AG04450 (cell line): ENCODE data around the gene FMN2. TPM values are rescaled to one million over a fixed set of nuclear protein-coding genes. Genes with fewer than 3 reads are reported as not detected.

Experiments
- CTCF ChIA-PET: fragments of 300-600, 350-600 bp; formaldehyde crosslinking; extraction: SDS; loops from one replicate; lab custom pipeline; 2022; ENCODE audit warnings: antibody characterized with exemption, inconsistent platforms; lab: Charles Lee
- POLR2A ChIA-PET: fragments of 350-600 bp; formaldehyde crosslinking; extraction: SDS; loops from one replicate; lab custom pipeline; 2021; ENCODE audit warnings: antibody characterized with exemption, inconsistent platforms; lab: Yijun Ruan, JAX
- DNase-seq: peaks from one replicate; pipeline ENCODE4 v3.0.0-alpha.2; 2011; ENCODE audit warnings: low read depth, low spot score
- H3K27ac ChIP-seq: one replicate; pipeline ENCODE4 v1.5.1; 2012; ENCODE audit warnings: low read depth, low read length, control low read depth
- H3K27me3 ChIP-seq: one replicate; pipeline ENCODE4 v1.6.0; 2012; ENCODE audit warnings: low read length; ENCODE audit not compliant: control insufficient read depth, insufficient read depth
- H3K4me3 ChIP-seq: 2 replicates; pipeline ENCODE4 v1.5.1; 2011; ENCODE audit warnings: mild to moderate bottlenecking, low read depth, low read length, control low read depth
- H3K9me3 ChIP-seq: 2 replicates; pipeline ENCODE4 v1.5.1; 2012; ENCODE audit warnings: low read length; ENCODE audit not compliant: control insufficient read depth, insufficient read depth
- polyA plus RNA-seq: library from polyadenylated mRNA; depleted of rRNA; stranded (reverse); fragments of >200 nt; gene quantifications from 2 replicates; pipeline ENCODE4 v1.2.3, GENCODE V29; 2011
- TF ChIP-seq, protein P1 (sequence below): IDR thresholded peaks from 2 replicates; pipeline ENCODE4 v1.5.1; 2011; ENCODE audit warnings: low read depth, low read length, control low read depth, inconsistent platforms

FMN2 gene
- polyA plus RNA-seq, 1 experiment, result 6.9 TPM

DNA sequence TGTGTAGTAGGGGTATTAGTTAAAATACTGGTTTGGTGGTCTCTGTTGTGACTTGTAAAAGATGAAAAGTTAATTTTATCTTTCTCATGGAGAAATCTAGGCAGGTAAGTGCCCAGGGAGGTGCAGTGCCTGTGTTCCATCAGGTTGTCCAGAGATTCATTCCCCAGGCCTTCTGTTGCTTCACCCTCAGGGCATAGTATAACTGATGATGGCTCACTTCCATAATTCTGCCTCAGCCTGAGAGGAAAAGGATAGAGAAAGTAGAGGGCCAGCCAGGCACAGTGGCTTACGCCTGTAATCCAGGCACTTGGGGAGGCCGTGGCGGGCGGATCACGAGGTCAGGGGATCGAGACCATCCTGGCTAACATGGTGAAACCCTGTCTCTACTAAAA lies 153.9 kb downstream of the FMN2 start:
- Histone ChIP-seq H3K27ac (peak overlapping the region; percentile 71), H3K27me3 (no peaks in the 10 kb centered on the region), H3K4me3 (no peak overlapping the region), H3K9me3 (no peaks in the 10 kb centered on the region; the same call in 1 of the 2 replicates)
- DNase-seq, result no peak
- TF ChIP-seq, protein P1, sequence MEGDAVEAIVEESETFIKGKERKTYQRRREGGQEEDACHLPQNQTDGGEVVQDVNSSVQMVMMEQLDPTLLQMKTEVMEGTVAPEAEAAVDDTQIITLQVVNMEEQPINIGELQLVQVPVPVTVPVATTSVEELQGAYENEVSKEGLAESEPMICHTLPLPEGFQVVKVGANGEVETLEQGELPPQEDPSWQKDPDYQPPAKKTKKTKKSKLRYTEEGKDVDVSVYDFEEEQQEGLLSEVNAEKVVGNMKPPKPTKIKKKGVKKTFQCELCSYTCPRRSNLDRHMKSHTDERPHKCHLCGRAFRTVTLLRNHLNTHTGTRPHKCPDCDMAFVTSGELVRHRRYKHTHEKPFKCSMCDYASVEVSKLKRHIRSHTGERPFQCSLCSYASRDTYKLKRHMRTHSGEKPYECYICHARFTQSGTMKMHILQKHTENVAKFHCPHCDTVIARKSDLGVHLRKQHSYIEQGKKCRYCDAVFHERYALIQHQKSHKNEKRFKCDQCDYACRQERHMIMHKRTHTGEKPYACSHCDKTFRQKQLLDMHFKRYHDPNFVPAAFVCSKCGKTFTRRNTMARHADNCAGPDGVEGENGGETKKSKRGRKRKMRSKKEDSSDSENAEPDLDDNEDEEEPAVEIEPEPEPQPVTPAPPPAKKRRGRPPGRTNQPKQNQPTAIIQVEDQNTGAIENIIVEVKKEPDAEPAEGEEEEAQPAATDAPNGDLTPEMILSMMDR, result no peak
- POLR2A ChIA-PET, result interaction anchor here (0.6 kb wide), 1 partner anchor 11 kb away, joined by 3 read pairs; no protein-coding TSS in a partner anchor
- CTCF ChIA-PET, result no interaction called here

DNA sequence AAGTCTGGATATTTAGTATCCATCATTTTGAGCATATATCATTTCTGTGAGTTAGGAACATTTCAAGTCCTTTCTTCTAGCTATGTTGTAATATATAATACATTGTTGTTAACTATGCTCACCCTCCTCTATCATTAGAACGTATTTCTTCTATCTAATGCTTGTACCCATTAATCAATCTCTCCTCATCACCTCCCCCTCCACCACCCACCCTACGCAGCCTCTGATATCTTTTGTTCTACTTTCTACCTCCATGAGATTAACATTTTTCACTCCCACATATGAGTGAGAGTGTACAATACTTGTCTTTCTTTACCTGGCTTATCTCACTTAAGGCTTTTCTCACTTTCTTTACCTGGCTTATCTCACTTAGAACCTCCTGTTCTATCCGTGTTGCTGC lies 156.2 kb downstream of the FMN2 start:
- Histone ChIP-seq H3K27ac (no peak overlapping the region), H3K27me3 (no peaks in the 10 kb centered on the region), H3K9me3 (no peaks in the 10 kb centered on the region; the same call in 1 of the 2 replicates), H3K4me3 (no peak overlapping the region)
- TF ChIP-seq, protein P1, result no peak
- CTCF ChIA-PET, result no interaction called here
- POLR2A ChIA-PET, result no interaction called here
- no peak for DNase-seq

DNA sequence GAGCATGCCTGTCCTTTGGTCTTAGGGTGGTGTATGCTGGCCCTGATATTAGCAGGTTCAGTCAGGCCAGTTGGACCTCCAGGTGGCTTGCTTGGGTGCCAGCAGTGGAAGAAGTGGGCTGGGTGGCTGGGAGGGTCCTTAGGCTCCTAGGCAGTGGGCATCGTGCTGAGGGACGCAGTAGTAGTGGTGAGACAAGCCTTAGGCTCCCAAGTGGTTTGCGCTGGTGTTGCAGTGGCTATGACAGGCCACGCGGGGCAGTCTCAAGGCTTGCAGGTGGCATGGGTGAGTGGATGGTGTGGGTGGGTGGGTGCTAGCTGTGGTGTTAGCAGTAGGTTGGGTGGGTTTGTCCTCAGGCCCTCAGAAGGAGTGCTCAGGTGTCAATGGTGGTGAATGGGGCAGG lies 162.3 kb downstream of the FMN2 start:
- ChIA-PET CTCF (no interaction called here), POLR2A (no interaction called here)
- Histone ChIP-seq H3K9me3 (peaks cover 12% of the 10 kb centered on the region), H3K4me3 (no peak overlapping the region), H3K27me3 (no peaks in the 10 kb centered on the region), H3K27ac (no peak overlapping the region)
- TF ChIP-seq, protein P1, result no peak
- DNase-seq, result no peak

DNA sequence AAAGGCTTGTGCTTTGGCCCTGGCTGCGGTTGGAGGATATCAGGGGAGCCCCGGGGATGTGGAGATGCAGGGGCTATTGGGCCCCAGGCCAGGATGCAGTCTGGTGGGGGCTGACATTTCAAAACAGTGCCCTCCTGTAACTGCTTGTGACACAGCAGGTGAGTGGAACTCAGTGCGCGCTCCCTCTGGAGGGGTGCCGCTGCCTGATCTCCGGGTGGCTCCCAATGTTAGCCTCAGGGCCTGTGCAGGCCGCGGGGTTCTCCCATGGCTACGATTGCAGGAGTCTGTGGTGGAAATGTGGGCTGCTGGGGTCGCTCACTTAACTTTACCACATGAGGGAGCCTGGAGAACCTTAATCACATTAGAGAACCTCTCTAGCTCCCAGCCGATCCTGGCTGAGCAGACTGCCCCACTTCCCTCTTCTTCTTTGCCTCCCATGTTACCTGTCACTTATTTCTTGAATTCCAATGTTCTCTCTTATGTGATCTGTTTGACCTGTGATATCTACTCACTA lies 163.2 kb downstream of the FMN2 start:
- CTCF ChIA-PET, result no interaction called here

DNA sequence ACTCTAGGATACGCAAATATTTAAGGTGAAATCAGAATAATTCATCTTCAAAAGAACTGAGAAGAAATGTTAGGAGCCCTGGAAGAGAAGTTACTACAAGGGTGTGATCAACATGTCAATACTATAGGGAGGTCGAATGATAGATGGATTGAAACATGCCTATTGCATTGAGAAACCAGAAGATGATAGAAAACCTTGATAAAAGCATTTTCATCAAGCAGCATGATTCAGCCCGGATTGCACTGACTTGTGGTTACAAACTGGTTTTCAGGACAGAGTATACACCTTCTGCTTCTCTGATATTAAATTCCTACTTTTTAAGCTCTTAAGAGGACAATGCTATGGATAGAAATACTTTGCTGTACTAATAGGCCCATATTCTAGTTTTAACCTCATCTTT lies 164.2 kb downstream of the FMN2 start:
- CTCF ChIA-PET, result no interaction called here
- Histone ChIP-seq H3K4me3 (no peak overlapping the region), H3K27ac (no peak overlapping the region), H3K27me3 (no peaks in the 10 kb centered on the region), H3K9me3 (peaks cover 12% of the 10 kb centered on the region)
- DNase-seq, result no peak
- TF ChIP-seq, protein P1, result no peak
- POLR2A ChIA-PET, result no interaction called here

More for the DNA sequence above, 163.2 kb downstream of the FMN2 start:
- POLR2A ChIA-PET, result no interaction called here
- peaks cover 12% of the 10 kb centered on the region for H3K9me3 ChIP-seq
- no peak overlapping the region for H3K27ac ChIP-seq
- TF ChIP-seq, protein P1, result no peak
- no peaks in the 10 kb centered on the region for H3K27me3 ChIP-seq
- H3K4me3 ChIP-seq, result no peak overlapping the region
- DNase-seq, result no peak
